ENCODE data around the gene DEXI. TPM values are rescaled to one million over a fixed set of nuclear protein-coding genes. Genes with fewer than 3 reads are reported as not detected.

Gene DEXI
- total and polyA plus RNA-seq, 2 of the 13 experiments (the other 11 are each of a cell fraction or from before 2014, with no cell fraction given), result 51.5 to 70.4 TPM

- 0 out of 2 replicates have a peak, but pooled peaks have one; percentile 64 for TF ChIP-seq ZNF235 (CRISPR knock-in tag; IDR thresholded peaks at IDR 0.05; ENCODE audit: borderline replicate concordance)
Measured at GRCh38 chr16:10941935-10942351, 325 bp downstream of the DEXI start (continued).

GRCh38 chr16:10941127-10941933 is 938 bp downstream of the DEXI start:
- intact Hi-C loops (cut with micrococcal nuclease; ENCODE audit: unreplicated experiment), result no loop called here
- POLR2A ChIA-PET, result interaction anchor here (0.9 to 4.5 kb wide), 5 partner anchors 9 to 315 kb away, joined by 3 to 60 read pairs (median 4); partner anchors contain the start of genes NUBP1 and SOCS1
- peaks cover 66% of the 10 kb centered on the region for H3K79me2 ChIP-seq (ENCODE audit: insufficient read depth, low read length)
- WGBS (ENCODE audit: low lambda C conversion rate), result 3% methylated on average over 24 of the region's 36 CpGs
- CTCF ChIA-PET (ENCODE audit: low intra/inter-chr PET ratio, low total read pairs), result no interaction called here
- FAIRE-seq (no peak), DNase-seq (ENCODE audit: low spot score) (no peak), ATAC-seq (peak; percentile 0; the same call in 1 of the 3 replicates)
- peak overlapping the region; percentile 97 for H3K4me2 ChIP-seq (ENCODE audit: low read depth, low read length)
- H3K27me3 ChIP-seq (ENCODE audit: control insufficient read depth in 1 of 2, insufficient read depth in 2 of 2, low read length in 2 of 2), result no peaks in the 10 kb centered on the region; a peak in 1 of 5 replicates
- H2AFZ ChIP-seq (ENCODE audit: low read length), result no peak overlapping the region
- H3K9me3 ChIP-seq (ENCODE audit: low read length), result no peaks in the 10 kb centered on the region
- H3K4me3 ChIP-seq (replicated peaks in 1 of 3; ENCODE audit: insufficient read depth in 1 of 3, low read depth in 2 of 3, low read length in 3 of 3), result peak overlapping the region; percentile 70 to 82 (median 76)
- peak overlapping the region; percentile 83 for H3K9ac ChIP-seq (ENCODE audit: insufficient read depth, low read depth, low read length)
- in situ Hi-C loops (cut with HindIII; ENCODE audit: extremely low pct_ligation_motif_present, low pct_unique_long_range_greater_than_20kb), result no loop called here
- no TSS peak for BruUV-seq (replicated peaks)
- H3K36me3 ChIP-seq (replicated peaks in 1 of 2; ENCODE audit: control insufficient read depth in 1 of 2, insufficient read depth in 2 of 2, low read length in 2 of 2), result peaks cover 0 to 4% of the 10 kb centered on the region in 2 experiments; a peak in 2 of 5 replicates
- H4K20me1 ChIP-seq (ENCODE audit: insufficient read depth, low read length), result peaks cover 45% of the 10 kb centered on the region
- peaks cover 77% of the 10 kb centered on the region for H3K4me1 ChIP-seq (ENCODE audit: insufficient read depth, low read length)
- peak overlapping the region; percentile 7 for H3K27ac ChIP-seq (ENCODE audit: extremely low read length, insufficient read depth, low read length)
- TF ChIP-seq AKAP8 (CRISPR knock-in tag; IDR thresholded peaks at IDR 0.05), result no peak
- TF ChIP-seq MEIS1 (CRISPR knock-in tag; IDR thresholded peaks at IDR 0.05; ENCODE audit: borderline replicate concordance), result no peak
- peak; percentile 6; the same call in 1 of the 2 replicates for TF ChIP-seq ATF3 (CRISPR knock-in tag; IDR thresholded peaks at IDR 0.05)
- no peak for TF ChIP-seq ATF4 (CRISPR knock-in tag; IDR thresholded peaks at IDR 0.05)
- TF ChIP-seq GABPB1 (CRISPR knock-in tag; IDR thresholded peaks at IDR 0.05), result 0 out of 2 replicates have a peak, but pooled peaks have one; percentile 34
- no peak for TF ChIP-seq GZF1 (CRISPR knock-in tag; IDR thresholded peaks at IDR 0.05)
- 0 out of 2 replicates have a peak, but pooled peaks have one; percentile 20 for TF ChIP-seq RFXAP (CRISPR knock-in tag; IDR thresholded peaks at IDR 0.05; ENCODE audit: borderline replicate concordance)
- TF ChIP-seq PHB2 (IDR thresholded peaks at IDR 0.05; ENCODE audit: partially characterized antibody), result no peak
- TF ChIP-seq KIAA2018 (CRISPR knock-in tag; IDR thresholded peaks at IDR 0.05; ENCODE audit: borderline replicate concordance), result no peak
- peak; percentile 62; the same call in 1 of the 2 replicates for TF ChIP-seq NRL (CRISPR knock-in tag; IDR thresholded peaks at IDR 0.05; ENCODE audit: borderline replicate concordance)
